CD4-positive, alpha-beta T cell treated with Interferon gamma for 1 hour (primary cell): ENCODE data around the gene KDM8.
A peak's percentile ranks its signal among the peaks of the same experiment; 100 is the strongest.

Experiments
- DNase-seq: peaks from one replicate; pipeline ENCODE4 v3.0.0-alpha.2; 2020

KDM8 gene

GRCh38 chr16:27217256-27217655, 13.9 kb downstream of the KDM8 start:
- DNase-seq = no peak

GRCh38 chr16:27218756-27219155, 15.4 kb downstream of the KDM8 start:
- no peak for DNase-seq

DNA sequence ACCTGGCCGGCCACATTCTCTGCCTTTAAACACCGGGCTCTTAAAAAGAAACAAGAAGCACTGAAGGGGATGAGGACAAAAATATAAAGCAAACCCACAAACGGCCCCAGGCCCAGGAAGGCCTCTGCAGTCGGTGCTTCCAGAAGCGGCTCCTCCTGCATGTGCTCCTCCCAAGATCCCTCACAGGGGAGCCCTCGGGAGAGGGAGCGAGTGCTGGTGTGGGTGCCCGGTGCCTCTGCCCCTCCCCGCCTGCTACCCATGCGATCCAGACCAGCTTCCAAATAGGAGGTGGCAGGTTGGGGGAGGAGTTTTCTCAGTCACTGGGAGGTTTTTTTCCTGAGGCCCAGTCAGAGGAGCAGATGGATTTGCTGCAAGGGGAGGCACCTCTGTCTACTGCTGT, 15.8 kb downstream of the KDM8 start:
- no peak for DNase-seq

GRCh38 chr16:27220120-27220519, 16.8 kb downstream of the KDM8 start:
- DNase-seq = no peak

GRCh38 chr16:27220527-27220926, 17.2 kb downstream of the KDM8 start:
- DNase-seq = no peak

DNA sequence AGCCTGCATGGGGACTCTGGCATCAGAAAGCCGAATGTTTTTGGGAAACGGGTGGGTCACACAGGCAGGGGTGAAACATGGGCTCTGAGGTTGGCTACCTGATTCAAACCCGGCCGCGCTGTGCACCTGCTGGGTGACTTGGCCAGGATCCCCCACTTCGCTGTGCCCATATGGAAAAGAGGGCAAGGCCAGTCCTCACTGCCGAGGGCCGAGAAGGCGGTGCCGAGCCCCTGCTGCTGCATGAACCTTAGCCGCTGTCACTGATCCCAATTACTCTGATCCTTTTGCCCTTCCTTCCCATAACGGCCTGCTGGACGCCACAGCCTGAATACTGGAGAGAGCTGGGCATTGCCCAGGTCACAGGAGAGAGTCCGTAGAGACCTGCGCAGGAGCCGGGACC, 17.7 kb downstream of the KDM8 start:
- DNase-seq = no peak

- no peak for DNase-seq
Observed at GRCh38 chr16:27221576-27222248, 18.4 kb downstream of the KDM8 start.

DNA sequence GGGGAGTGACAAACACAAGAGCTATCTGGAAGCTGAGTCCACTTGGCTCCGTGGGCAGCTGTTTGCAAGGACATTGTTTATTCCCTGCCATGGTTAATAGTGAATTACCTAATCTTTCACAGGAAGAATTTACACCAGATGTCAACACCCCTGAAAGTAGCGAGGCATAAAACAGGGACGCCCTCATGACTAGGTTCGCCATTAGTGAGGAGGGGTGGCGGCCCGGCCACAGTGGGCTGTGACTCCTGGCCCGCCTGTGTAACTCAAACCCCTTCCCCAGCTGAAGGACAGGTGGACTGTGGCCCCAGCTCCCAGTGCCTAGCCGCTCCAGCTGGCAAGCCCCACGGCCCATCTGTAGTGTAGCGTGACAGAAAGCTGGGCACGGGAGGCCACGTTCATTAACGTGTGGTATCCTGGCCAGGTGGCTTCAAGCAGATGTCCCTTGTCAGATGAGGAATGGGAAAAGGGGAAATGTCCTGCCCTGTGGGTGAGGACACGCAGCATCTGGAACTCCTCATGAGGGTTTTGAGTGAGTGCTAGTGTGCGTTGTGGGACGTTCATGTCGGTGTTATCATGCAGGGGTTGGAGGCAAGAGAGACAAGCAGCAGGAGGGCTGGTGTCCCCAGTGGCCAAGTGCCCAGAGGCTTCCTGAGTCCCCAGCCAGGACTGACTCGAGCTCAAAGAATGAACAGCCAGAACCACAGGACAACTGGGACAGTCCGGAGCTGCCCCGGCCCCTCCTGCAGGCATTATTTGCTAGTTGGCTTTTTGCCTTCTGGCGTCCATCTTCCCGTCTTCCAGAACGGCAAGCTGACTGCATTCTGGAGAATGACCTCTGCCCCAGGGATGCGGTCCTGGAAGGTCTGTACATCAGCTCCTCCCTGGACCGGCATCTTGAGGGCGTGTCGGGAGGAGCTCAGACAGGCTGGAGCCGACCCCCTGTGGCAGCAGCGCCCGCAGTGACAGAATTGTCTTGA, 19.2 kb downstream of the KDM8 start:
- no peak for DNase-seq

- no peak for DNase-seq
Observed at GRCh38 chr16:27223226-27223610, 19.9 kb downstream of the KDM8 start.

GRCh38 chr16:27223701-27224100, 20.4 kb downstream of the KDM8 start:
- no peak for DNase-seq

GRCh38 chr16:27224271-27224737, 21.0 kb downstream of the KDM8 start:
- DNase-seq = no peak

GRCh38 chr16:27224741-27225300, 21.5 kb downstream of the KDM8 start:
- DNase-seq = no peak

DNA sequence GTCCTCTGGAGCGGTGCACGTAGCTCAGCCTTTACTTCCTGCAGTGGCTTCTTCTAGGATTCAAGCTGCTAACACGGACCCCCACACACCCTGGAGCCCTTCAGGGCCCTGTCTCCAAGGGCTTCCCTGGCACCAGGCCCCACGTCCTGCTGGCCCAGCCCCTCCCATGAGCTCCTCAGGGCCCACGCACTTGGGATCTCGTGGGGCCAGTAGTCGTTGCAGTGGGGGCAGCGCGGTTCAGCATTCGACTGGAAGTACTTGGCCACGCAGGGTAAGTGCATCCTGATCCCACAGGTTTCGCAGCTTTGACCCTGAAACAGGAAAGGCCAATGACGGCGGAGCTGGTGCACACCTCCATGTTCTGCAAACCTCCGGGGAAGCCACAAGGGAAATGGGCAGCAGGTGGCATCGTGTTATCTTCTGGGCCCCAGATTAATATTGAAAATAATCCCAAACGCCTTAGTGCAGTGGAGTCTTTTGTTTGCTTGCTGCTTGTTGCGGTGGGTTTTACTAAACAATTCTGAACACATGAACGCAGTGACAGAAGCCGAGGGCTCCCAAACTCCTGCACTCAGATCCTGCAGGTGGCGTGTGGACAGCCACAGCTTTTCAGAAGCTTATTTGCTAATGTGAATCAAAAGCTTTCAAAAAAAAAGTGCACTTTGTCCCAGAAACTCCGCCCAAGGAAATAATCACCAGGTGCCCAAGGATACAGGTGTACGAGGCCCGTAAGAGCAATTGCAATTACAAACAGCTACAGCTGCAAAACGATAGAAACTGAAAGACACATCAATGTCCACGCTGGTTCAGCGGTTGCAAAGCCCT, 22.4 kb downstream of the KDM8 start:
- DNase-seq = no peak

DNA sequence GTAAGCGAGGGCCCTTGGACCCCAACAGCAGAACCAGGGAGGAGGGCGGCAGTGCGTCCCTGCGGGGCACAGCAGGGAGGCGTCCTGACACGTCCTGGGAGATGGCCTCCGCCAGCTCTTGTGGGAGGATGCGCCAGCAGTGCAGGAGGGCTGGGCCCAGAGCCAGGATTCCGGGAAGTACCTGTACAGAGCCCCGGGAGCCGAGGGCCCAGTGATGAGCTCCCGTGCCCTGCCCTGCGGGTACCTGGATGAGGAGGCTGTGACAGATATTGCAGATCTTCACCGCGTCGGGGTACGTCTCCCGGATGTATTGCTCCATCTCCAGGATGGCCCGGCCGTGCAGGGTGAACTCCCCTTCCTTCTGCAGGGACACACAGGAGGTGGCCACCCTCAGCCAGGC, 23.1 kb downstream of the KDM8 start:
- no peak for DNase-seq

DNA sequence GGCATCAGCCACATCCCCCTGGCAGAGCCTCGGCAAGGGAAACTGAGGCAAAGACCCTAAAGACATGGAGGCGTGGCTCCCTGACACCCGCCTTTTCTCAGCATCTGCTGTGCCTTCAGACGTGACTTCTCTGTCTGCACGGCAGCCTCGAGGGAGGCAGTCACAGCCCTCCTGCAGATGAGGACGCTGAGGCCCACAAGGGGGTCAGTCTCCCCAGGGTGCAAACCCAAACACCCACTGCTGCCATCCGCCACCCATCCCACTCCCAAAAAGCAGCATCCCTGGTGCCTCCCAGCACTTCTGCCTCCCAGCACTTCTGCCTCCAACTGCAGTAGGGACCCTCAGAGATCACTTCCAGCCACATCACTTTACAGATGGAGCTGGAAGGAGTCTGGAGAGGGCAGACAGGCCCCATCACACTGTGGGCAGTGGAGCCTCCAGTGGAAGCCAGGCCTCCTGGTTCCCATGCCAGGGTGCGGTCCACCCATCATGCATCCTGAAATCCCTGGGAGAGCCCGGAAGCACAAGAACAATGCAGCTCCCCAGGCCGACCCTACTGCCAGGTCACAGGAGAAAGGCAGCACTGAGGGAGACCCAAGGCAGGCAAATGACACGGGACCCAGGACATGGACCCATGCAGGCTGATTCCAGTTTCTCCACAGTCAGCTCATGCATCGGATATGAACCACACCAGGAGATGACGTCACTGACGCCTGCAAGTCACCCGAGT, 23.8 kb downstream of the KDM8 start:
- DNase-seq = no peak

GRCh38 chr16:27228045-27228444, 24.7 kb downstream of the KDM8 start:
- no peak for DNase-seq

- no peak for DNase-seq
Observed at GRCh38 chr16:27228621-27229501, 25.5 kb downstream of the KDM8 start.

- no peak for DNase-seq
Observed at GRCh38 chr16:27229891-27230470, 26.7 kb downstream of the KDM8 start.

DNA sequence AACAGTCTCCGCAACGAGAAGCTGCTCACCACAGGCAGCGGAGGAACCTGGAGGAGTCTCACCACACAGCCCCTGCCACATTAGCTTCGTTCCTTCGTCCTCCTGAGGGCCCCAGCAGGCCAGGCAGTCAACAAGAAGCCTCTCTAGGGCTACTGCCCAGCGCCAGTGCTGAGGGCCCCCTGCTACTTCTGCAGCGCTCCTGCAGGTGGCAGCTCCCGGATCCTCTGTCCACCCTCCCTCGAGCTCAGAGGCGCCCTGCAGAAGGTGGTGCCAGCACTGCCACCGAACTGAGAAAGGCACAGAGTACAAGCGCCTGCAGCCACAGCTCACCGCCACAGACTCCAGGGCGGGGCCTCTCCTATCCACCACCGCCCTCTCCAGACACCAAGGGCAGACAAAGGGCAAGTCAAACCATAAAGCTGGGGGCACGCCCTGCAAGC, 27.3 kb downstream of the KDM8 start:
- DNase-seq = peak; percentile 77

DNA sequence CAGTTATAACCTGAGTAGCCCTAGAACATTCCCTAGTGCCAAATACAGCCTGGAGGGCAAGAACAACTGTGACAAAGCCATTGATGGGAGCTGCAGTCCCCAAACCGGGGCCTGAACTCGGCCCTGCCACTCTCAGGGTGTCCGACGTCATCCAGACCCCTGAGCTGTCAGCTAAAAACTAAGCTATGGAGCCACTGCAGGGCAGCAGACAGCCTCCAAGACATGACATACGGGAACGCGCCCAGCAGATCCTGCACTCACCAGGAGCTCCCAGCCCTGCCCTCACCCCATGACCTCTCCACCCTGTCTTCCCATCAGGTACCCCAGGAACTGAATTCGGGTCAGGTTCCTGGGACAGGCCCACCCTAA, 28.4 kb downstream of the KDM8 start:
- no peak for DNase-seq
